Activated T-cell treated with anti-CD3 and anti-CD28 coated beads for 1 hour (primary cell): ENCODE measurements around the gene ALDH3B2.
"Not testable (repeated sequence)": the region's sequence is repeated elsewhere in the genome, so short reads cannot be mapped to it uniquely, and the experiment has no call there.

Experiments
- DNase-seq: peaks from one replicate; pipeline ENCODE4 v3.0.0-alpha.2; 2020; ENCODE audit warnings: low read depth

ALDH3B2 gene

DNA sequence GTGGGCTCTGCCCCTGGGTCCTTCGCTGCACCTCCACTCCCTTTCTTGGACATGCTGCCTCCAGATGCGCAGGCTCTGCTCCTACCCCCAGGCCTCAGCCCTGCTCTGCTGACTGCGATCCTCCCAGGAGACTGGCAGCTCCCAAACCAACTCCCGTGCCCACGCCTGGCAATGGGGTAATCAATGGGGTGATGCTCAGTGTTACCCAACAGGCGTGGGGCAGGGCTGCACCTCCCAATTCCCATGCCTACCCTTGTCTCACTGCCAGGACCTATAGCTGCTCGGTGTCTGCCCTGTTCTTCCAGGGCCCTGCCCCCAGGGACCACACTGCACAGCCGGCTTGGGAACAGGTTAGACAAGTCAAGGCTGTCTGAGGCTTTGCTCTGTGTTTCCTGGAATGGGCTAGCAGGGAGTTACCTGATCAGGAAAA, at the start of gene ALDH3B2:
Gene ALDH3B2, minus strand, starts transcription at position 182 of the 430 bp plus-strand sequence. CDS start 7,688 bp downstream, outside the sequence.
- DNase-seq = no peak

GRCh38 chr11:67723036-67723435, 48.6 kb upstream of the ALDH3B2 start:
- DNase-seq = not testable (repeated sequence)

DNA sequence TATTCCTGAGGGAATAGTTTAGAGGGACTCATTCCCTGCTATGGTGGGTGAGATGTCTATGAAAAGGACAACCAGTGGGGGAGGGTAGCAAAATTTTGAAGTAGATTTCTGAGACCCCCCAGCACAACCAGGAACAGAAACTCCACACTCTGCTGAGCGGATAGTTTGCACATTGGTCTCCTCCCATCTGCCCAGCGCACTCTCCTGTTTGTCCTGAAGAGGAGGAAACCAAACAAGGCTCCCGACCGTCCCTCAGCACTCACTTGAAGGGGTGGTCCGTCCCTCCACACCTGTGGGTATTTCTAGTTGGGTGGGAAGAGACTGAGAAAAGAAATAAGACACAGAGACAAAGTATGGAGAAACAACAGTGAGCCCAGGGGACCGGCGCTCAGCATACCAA, 41.8 kb upstream of the ALDH3B2 start:
- DNase-seq = not testable (repeated sequence)

DNA sequence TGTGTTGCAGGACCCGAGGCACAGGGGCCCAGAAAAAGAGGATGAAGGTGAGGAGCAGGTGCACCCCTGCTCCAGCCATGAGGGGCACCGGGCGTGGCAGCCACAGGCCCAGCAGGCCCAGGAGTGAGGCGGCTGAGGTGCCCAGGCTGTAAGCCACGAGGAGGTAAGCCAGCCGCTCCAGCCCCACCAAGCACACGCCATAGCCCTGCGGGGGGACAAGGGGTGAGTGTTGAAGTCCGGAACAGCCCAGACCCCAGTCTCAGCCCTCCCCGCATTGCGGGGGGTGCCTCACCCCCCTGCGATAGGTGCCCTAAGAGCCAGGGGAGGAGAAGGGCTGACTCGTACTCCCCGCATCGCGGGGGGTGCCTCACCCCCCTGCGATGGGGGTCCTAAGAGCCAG, 41.4 kb upstream of the ALDH3B2 start:
- not testable (repeated sequence) for DNase-seq

- DNase-seq = peak; percentile 27
Measured at GRCh38 chr11:67713892-67714509, 39.6 kb upstream of the ALDH3B2 start.

GRCh38 chr11:67711676-67712075, 37.3 kb upstream of the ALDH3B2 start:
- DNase-seq = not testable (repeated sequence)

DNA sequence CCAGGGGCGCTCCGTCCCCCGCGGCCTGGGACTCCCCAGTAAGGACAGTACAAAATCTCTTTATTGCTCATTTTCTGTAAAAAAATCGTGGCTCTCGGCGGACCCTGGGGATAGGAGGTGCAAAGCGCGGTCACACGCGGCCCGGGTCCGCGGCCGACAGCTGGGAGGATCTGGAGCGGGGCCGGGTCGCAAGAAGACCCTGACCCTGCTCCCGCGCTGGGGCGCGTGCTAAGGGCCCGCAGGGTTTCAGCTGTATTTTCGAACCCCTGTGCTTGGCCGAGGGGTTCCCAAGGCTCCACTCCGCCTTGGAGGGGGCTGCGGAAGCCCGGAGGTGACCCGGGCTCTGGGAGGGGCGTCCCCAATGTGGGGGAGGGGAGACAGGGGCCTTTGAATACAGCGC, 36.8 kb upstream of the ALDH3B2 start:
- DNase-seq = not testable (repeated sequence)

GRCh38 chr11:67709806-67710205, 35.4 kb upstream of the ALDH3B2 start:
- DNase-seq = not testable (repeated sequence)

DNA sequence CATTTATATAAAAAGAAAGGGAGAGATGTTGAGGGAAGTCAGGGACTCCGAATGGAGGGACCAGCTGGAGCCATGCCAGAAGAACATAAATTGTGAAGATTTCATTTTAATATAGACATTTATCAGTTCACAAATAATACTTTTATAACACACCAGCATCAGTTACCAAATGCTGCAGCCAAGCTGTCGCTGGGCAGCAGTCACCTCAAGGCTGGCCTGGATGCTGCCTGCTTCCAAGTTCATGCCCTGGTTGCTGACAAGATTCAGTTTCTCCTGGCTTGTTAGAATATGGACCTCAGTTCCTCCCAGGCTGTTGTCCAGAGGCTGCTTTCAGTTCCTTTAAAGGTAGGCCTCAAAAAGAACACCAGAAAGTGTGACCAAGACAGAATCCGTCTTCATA, 30.8 kb upstream of the ALDH3B2 start:
- no peak for DNase-seq

DNA sequence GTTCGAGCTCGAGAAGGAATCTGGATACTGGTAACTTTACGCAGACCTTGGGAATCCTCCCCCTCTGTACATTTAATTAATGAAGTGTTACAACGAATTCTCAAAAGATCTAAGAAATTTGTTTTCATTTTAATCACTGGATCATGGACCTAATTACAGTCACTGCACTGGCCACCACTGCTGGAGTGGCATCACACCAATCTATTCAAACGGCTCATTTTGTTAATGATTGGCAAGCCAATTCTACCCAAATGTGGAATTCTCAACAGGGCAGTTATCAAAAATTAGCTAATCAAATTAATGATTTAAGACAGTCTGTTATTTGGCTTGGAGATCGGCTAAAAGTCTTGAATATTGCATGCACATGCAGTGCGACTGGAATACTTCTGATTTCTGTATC, 30.1 kb upstream of the ALDH3B2 start:
- DNase-seq = no peak

DNA sequence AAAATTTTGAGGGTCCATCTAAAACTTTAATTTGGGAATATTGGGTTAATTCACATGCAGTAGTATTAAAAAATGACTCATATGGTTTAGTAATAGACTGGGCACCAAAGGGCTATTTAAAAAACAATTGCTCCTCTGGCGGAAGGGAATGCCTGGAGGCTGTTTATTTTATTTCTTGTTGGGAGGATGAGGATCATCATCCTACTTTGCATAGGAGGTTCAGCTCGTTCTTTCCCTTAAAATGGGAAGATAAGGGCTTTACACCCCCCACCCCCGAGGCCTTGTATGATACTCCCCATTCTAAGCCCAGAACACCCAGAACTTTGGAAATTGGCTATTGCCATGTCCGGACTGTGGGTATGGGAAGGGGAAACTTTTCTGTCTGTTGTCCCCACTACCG, 29.3 kb upstream of the ALDH3B2 start:
- not testable (repeated sequence) for DNase-seq

- DNase-seq = no peak
Measured at GRCh38 chr11:67700548-67701262, 26.3 kb upstream of the ALDH3B2 start.

GRCh38 chr11:67700141-67700540, 25.7 kb upstream of the ALDH3B2 start:
- no peak for DNase-seq

DNA sequence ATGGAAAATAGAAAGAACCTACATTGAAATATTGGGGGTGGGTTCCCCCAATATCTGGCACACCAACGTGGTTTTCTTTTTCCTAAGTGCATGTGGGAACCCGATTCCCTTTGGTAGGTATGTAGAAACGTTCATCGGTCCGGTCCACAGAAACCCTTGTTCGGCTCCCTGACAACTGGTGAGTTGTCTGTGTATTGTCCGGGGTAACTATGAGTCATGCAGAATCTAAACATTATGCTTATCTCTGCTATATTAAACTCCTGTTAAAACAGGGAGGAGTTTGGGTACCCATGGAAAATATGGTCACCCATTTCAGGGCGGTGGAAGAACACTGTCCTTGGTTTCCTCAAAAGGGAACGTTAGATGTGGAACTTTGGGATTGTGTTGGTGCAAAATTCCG, 25.1 kb upstream of the ALDH3B2 start:
- no peak for DNase-seq

DNA sequence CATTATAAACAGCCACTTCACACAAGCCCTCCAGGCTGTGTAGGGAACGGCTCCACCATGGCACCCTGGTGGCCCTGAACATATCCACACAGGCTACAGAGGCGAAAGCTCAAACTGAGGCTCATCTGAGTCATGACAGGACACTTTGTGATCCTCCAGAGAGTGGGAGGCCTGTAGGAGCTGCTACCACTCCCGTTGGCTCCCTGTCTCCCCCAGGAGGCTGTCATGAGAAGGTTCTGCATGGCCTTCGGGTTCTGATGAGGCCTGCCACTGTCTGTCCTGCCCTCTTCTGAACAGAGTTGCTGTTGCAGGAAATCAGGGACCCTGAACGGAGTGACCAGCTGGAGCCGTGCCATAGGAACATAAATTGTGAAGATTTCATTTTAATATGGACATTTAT, 23.8 kb upstream of the ALDH3B2 start:
- DNase-seq = no peak

DNA sequence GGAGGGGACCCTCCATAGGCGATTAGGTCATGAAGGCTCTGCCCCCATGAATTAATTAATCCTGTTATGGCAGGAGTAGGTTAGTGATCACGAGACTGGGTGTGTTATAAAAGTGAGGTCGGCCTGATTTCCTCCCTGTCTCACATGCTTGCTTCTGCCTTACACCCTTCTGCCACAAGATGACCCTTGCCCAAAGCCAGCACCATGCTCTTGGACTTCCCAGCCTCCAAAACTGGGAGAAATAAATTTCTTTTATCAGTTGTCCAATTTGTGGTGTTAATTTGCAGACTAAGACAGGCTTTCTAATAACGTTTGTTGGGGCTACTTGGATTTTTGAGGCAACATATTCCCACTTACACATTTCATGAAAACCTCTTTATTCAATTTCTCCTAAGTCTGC, 23.4 kb upstream of the ALDH3B2 start:
- DNase-seq = no peak

DNA sequence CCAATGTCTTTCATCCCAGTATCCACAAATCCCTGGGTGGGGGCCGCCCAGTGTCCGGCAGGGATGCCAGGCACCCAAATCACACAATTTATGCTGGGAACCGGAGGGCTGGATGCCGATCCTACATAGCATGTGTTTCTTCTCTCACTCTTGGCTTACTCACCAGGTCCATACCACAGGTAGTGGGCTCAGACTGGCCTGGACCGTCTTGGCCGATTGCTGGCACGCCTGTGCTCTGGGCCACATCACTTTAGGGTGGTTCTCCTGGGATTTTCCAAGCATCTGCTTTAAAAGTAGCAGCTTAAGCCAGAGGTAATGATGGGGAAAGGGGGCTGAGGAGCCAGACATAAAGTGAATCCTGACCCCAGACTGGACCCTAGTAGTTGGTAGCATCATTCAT, 22.6 kb upstream of the ALDH3B2 start:
- DNase-seq = no peak

DNA sequence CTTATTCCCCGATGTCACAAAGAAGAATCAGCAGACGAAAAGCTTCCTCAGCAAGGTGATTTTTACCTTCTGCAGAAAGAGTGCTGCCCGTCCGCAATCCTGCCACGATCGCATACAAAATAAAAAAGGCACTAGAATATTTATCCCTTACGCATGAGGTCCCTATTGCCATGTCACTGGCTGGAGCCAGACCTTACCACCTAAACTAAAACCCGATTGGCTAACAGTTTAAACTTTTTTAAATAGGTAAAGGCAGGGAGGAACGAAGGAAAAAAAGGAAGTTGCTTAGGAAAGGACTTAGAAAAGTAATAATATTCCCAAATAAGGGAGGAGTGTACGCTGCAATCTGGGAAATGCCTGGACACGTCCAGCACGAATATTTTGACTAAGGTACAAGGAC, 21.2 kb upstream of the ALDH3B2 start:
- DNase-seq = no peak

DNA sequence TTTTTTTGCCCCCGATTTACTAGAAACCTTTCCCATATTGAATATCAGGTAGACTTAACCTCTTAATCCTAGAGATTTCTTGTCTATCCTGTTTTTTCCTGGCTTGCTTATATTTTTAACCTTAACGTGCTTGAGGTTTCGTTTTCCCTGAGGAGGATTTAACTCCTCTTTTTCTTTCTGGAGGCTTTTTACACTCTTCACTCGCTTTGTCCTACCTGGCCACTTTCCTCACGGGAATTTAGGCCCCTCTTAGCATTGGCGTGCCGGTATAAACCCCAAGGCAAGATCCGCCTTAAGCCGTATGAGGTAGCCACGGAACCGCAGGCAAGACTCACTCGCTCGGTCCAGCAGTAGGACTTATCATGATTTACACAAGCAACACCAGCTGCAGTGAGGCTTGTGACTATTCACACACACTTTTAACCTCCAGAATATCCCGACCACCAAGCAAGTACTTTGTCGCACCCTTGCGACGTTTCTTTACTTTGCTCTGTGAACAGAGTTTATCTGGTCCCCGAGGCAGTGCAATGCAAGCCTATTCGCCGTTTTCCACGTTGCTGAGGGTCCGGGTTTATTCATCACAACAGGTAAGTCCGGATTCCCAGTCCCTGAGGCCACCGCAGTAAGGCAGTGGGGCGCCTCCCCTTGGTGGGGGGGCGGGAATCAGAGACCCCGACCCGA, 20.6 kb upstream of the ALDH3B2 start:
- no peak for DNase-seq

- DNase-seq = no peak
Measured at GRCh38 chr11:67691149-67691548, 16.7 kb upstream of the ALDH3B2 start.

DNA sequence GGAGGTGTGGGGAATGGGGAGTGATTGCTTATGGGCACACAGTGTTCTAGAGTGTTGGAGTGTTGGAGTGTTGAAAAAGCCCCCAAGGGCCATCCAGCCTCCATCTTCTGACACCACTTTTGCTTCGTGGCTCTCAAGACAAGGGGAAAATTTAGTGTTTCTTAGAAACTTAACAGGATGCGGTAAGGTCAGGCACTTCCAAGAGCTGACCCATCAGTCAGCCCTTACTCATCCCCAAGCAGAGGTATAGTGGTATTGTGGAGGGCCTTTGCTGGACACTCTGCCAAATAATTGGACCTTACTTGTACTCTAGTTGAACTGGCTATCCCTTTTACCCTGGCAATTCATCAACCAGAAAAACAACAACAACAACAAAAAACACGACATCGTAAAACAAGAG, 14.8 kb upstream of the ALDH3B2 start:
- DNase-seq = no peak

DNA sequence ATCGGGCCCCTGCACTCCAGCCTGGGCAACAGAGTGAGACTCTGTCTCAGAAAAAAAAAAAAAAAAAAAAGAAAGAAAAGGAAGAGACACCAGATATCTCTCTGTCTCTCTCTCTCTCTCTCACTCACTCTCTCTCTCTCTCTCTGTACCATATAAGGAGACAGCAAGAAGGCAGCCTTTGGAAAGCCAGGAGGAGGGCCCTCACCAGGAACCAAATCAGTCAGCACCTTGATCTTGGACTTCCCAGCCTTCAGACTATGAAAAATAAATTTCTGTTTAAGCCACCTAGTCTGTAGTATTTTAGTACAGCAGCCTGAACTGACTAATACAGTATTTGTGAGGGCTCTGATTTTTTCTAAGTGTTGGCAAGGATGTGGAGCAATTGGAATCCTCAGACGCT, 13.6 kb upstream of the ALDH3B2 start:
- no peak for DNase-seq

- DNase-seq = not testable (repeated sequence)
Measured at GRCh38 chr11:67685641-67686332, 11.4 kb upstream of the ALDH3B2 start.
